HCT116 (cell line): ENCODE measurements around the gene NFIB.

Experiments used
- CBX3 ChIP-seq: IDR thresholded peaks from 2 replicates; pipeline ENCODE4 v1.6.1; 2012; ENCODE audit warnings: low read depth
- EZH2 ChIP-seq: fragments of 200-600 bp; sonication (generic); IDR thresholded peaks from 2 replicates; pipeline ENCODE4 v1.6.1; 2017; ENCODE audit warnings: antibody characterized with exemption, mixed run types
- JUND ChIP-seq: IDR thresholded peaks from 2 replicates; pipeline ENCODE4 v1.6.1; 2012
- POLR2A ChIP-seq: IDR thresholded peaks from 2 replicates; pipeline ENCODE4 v1.7.0; 2011; ENCODE audit warnings: borderline replicate concordance; ENCODE audit not compliant: insufficient read depth, insufficient read length; ENCODE audit errors: extremely low read depth
- POLR2AphosphoS5 ChIP-seq: IDR thresholded peaks from 2 replicates; pipeline ENCODE4 v1.6.1; 2011; ENCODE audit warnings: mild to moderate bottlenecking, low read depth, low read length, moderate library complexity
- RAD21 ChIP-seq: IDR thresholded peaks from 2 replicates; pipeline ENCODE4 v1.6.1; 2012; ENCODE audit warnings: low read depth, mild to moderate bottlenecking
- SIN3A ChIP-seq: IDR thresholded peaks from 2 replicates; pipeline ENCODE4 v1.6.1; 2012; ENCODE audit warnings: low read depth
- TCF7L2 ChIP-seq: IDR thresholded peaks from 2 replicates; pipeline ENCODE4 v1.7.0; 2011; ENCODE audit warnings: borderline replicate concordance, inconsistent platforms; ENCODE audit not compliant: insufficient read depth, insufficient read length; ENCODE audit errors: extremely low read depth
- YY1 ChIP-seq: IDR thresholded peaks from 2 replicates; pipeline ENCODE4 v1.6.1; 2011; ENCODE audit warnings: low read length, low read depth, moderate library complexity, mild to moderate bottlenecking; ENCODE audit not compliant: insufficient replicate concordance; ENCODE audit errors: extremely low read depth
- TF ChIP-seq, protein P1 (sequence below), 3 experiments: fragments of 200-600 bp in 1 of 3; sonication (generic) in 1 of 3; IDR thresholded peaks in 2 of 3; conservative IDR thresholded peaks in 1 of 3; 2 replicates each; pipeline ENCODE4 v1.5.1; 2012 to 2017; ENCODE audit warnings: low read depth in 2 of 3, low read length in 2 of 3, antibody characterized with exemption in 1 of 3, borderline replicate concordance in 1 of 3, control low read depth in 1 of 3, mild to moderate bottlenecking in 1 of 3, mixed read lengths in 1 of 3, mixed run types in 1 of 3, moderate library complexity in 1 of 3; ENCODE audit not compliant: insufficient read depth in 1 of 3

GRCh38 chr9:14273696-14274121 lies 40.2 kb downstream of the NFIB start:
- TF ChIP-seq, protein P1, sequence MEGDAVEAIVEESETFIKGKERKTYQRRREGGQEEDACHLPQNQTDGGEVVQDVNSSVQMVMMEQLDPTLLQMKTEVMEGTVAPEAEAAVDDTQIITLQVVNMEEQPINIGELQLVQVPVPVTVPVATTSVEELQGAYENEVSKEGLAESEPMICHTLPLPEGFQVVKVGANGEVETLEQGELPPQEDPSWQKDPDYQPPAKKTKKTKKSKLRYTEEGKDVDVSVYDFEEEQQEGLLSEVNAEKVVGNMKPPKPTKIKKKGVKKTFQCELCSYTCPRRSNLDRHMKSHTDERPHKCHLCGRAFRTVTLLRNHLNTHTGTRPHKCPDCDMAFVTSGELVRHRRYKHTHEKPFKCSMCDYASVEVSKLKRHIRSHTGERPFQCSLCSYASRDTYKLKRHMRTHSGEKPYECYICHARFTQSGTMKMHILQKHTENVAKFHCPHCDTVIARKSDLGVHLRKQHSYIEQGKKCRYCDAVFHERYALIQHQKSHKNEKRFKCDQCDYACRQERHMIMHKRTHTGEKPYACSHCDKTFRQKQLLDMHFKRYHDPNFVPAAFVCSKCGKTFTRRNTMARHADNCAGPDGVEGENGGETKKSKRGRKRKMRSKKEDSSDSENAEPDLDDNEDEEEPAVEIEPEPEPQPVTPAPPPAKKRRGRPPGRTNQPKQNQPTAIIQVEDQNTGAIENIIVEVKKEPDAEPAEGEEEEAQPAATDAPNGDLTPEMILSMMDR (IDR thresholded peaks at IDR 0.05 in 2 of 3, conservative IDR thresholded peaks at IDR 0.05 in 1 of 3; ENCODE audit: borderline replicate concordance in 1 of 3, insufficient read depth in 1 of 3, low read depth in 2 of 3, low read length in 2 of 3), result no peak
- TF ChIP-seq SIN3A (no peak), POLR2A (no peak), JUND (no peak), TCF7L2 (no peak), POLR2AphosphoS5 (no peak), YY1 (no peak), EZH2 (no peak), CBX3 (no peak), RAD21 (no peak)
